Erythroblast (primary cell): ENCODE results near the gene ATG16L1.

Experiments
- GATA1 ChIP-seq: IDR thresholded peaks from 2 replicates; pipeline ENCODE4 v1.6.1; 2011; ENCODE audit warnings: low read depth, mild to moderate bottlenecking, control low read depth, low read length, moderate library complexity
- POLR2A ChIP-seq: IDR thresholded peaks from 2 replicates; pipeline ENCODE4 v1.6.1; 2011; ENCODE audit warnings: mild to moderate bottlenecking, low read length

DNA sequence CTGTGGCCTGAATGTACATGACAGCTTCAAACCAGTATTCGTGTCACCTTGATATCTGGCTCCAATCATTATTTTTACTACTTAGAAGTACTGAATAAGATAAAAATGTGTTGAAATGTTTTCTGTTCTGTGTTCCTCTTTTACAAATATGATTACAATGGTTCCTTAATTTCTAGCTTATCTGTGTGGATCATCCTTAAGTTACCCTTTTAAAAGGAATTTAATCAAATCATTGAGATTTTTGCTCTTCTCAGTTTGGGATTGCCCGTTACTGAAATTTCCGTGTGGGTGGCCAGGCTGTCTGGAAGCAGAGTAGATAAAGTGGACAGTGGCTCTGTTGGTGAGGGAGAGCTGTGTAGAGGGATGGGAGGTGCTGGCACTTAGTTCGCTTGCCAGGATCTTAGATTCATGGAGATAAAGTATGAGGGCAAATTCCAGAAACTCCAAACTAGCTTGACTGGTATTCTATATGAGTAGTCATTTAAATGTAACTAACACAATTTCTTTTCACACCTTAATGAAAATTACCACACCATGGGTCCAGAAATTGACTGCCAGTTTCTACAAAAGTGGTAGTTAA, 28.7 kb downstream of the ATG16L1 start:
- TF ChIP-seq POLR2A: no peak
- no peak for TF ChIP-seq GATA1
